HUES6 (cell line): ENCODE data around the gene DLGAP1.

Source experiments
- H3K27ac ChIP-seq: 2 replicates; pipeline ENCODE4 v1.7.0; 2013; ENCODE audit warnings: low read depth, mild to moderate bottlenecking, low read length, inconsistent platforms
- H3K27me3 ChIP-seq: 2 replicates; pipeline ENCODE4 v1.6.1; 2013; ENCODE audit warnings: low read length; ENCODE audit not compliant: control insufficient read depth, insufficient read depth
- H3K36me3 ChIP-seq: 2 replicates; pipeline ENCODE4 v1.6.1; 2013; ENCODE audit warnings: low read length; ENCODE audit not compliant: control insufficient read depth, insufficient read depth
- H3K4me1 ChIP-seq: 2 replicates; pipeline ENCODE4 v1.6.1; 2013; ENCODE audit warnings: low read length; ENCODE audit not compliant: control insufficient read depth, insufficient read depth
- H3K4me3 ChIP-seq: 2 replicates; pipeline ENCODE4 v1.5.1; 2013; ENCODE audit warnings: low read depth, low read length
- H3K9ac ChIP-seq: one replicate; pipeline ENCODE4 v1.6.1; 2013; ENCODE audit warnings: mild to moderate bottlenecking, low read length
- H3K9me3 ChIP-seq: 2 replicates; pipeline ENCODE4 v1.6.1; 2013; ENCODE audit warnings: low read depth, low read length; ENCODE audit not compliant: control insufficient read depth, insufficient read depth

The DLGAP1 gene

GRCh38 chr18:4267641-4268040 is 187.5 kb downstream of the DLGAP1 start:
- Histone ChIP-seq H3K9ac (no peak overlapping the region), H3K9me3 (no peaks in the 10 kb centered on the region), H3K27ac (no peak overlapping the region)

GRCh38 chr18:4264347-4264791 is 190.7 kb downstream of the DLGAP1 start:
- no peaks in the 10 kb centered on the region for H3K36me3 ChIP-seq
- no peaks in the 10 kb centered on the region; the same call in 1 of the 2 replicates for H3K4me1 ChIP-seq
- H3K27me3 ChIP-seq = no peaks in the 10 kb centered on the region
- H3K4me3 ChIP-seq = no peak overlapping the region
- no peak overlapping the region for H3K27ac ChIP-seq
- H3K9me3 ChIP-seq = no peaks in the 10 kb centered on the region
- no peak overlapping the region for H3K9ac ChIP-seq

More at GRCh38 chr18:4267641-4268040, 187.5 kb downstream of the DLGAP1 start:
- Histone ChIP-seq H3K4me1 (no peaks in the 10 kb centered on the region; the same call in 1 of the 2 replicates), H3K27me3 (no peaks in the 10 kb centered on the region), H3K36me3 (no peaks in the 10 kb centered on the region), H3K4me3 (no peak overlapping the region)

GRCh38 chr18:4260107-4260506 is 195.0 kb downstream of the DLGAP1 start:
- Histone ChIP-seq H3K4me1 (peaks cover 7% of the 10 kb centered on the region), H3K9ac (no peak overlapping the region), H3K27ac (no peak overlapping the region), H3K9me3 (no peaks in the 10 kb centered on the region), H3K27me3 (no peaks in the 10 kb centered on the region), H3K4me3 (no peak overlapping the region), H3K36me3 (no peaks in the 10 kb centered on the region)

- Histone ChIP-seq H3K27me3 (no peaks in the 10 kb centered on the region), H3K36me3 (no peaks in the 10 kb centered on the region), H3K4me1 (peaks cover 14% of the 10 kb centered on the region), H3K4me3 (no peak overlapping the region), H3K9me3 (no peaks in the 10 kb centered on the region), H3K27ac (no peak overlapping the region), H3K9ac (no peak overlapping the region)
These were observed 198.2 kb downstream of the DLGAP1 start for GRCh38 chr18:4256766-4257417.

GRCh38 chr18:4254840-4255239 is 200.3 kb downstream of the DLGAP1 start:
- Histone ChIP-seq H3K9me3 (no peaks in the 10 kb centered on the region), H3K27me3 (no peaks in the 10 kb centered on the region), H3K9ac (no peak overlapping the region), H3K4me3 (no peak overlapping the region), H3K4me1 (peaks cover 14% of the 10 kb centered on the region), H3K36me3 (no peaks in the 10 kb centered on the region), H3K27ac (no peak overlapping the region)

- no peaks in the 10 kb centered on the region for H3K27me3 ChIP-seq
- no peak overlapping the region for H3K27ac ChIP-seq
- no peak overlapping the region for H3K4me3 ChIP-seq
- no peaks in the 10 kb centered on the region for H3K36me3 ChIP-seq
- peaks cover 14% of the 10 kb centered on the region for H3K4me1 ChIP-seq
- H3K9ac ChIP-seq = no peak overlapping the region
- no peaks in the 10 kb centered on the region for H3K9me3 ChIP-seq
These were observed 202.3 kb downstream of the DLGAP1 start for GRCh38 chr18:4252829-4253228.

GRCh38 chr18:4251873-4252272 is 203.2 kb downstream of the DLGAP1 start:
- no peaks in the 10 kb centered on the region for H3K36me3 ChIP-seq
- H3K4me3 ChIP-seq = no peak overlapping the region
- H3K9ac ChIP-seq = no peak overlapping the region
- H3K4me1 ChIP-seq = peaks cover 10% of the 10 kb centered on the region
- no peak overlapping the region for H3K27ac ChIP-seq
- H3K9me3 ChIP-seq = no peaks in the 10 kb centered on the region
- H3K27me3 ChIP-seq = no peaks in the 10 kb centered on the region

GRCh38 chr18:4251206-4251605 is 203.9 kb downstream of the DLGAP1 start:
- no peak overlapping the region for H3K9ac ChIP-seq
- peaks cover 7% of the 10 kb centered on the region for H3K4me1 ChIP-seq
- H3K36me3 ChIP-seq = no peaks in the 10 kb centered on the region
- H3K9me3 ChIP-seq = no peaks in the 10 kb centered on the region
- H3K4me3 ChIP-seq = no peak overlapping the region
- H3K27me3 ChIP-seq = no peaks in the 10 kb centered on the region
- H3K27ac ChIP-seq = no peak overlapping the region

- Histone ChIP-seq H3K4me1 (peaks cover 7% of the 10 kb centered on the region), H3K27me3 (no peaks in the 10 kb centered on the region)
These were observed 205.0 kb downstream of the DLGAP1 start for GRCh38 chr18:4250141-4250540.

GRCh38 chr18:4248686-4249085 is 206.4 kb downstream of the DLGAP1 start:
- Histone ChIP-seq H3K36me3 (no peaks in the 10 kb centered on the region), H3K4me3 (no peak overlapping the region), H3K27ac (no peak overlapping the region)

More at GRCh38 chr18:4250141-4250540, 205.0 kb downstream of the DLGAP1 start:
- Histone ChIP-seq H3K36me3 (no peaks in the 10 kb centered on the region), H3K27ac (no peak overlapping the region), H3K9me3 (no peaks in the 10 kb centered on the region), H3K4me3 (no peak overlapping the region), H3K9ac (no peak overlapping the region)

GRCh38 chr18:4246374-4246773 is 208.7 kb downstream of the DLGAP1 start:
- Histone ChIP-seq H3K4me1 (peaks cover 21% of the 10 kb centered on the region), H3K27ac (no peak overlapping the region), H3K9ac (no peak overlapping the region), H3K36me3 (no peaks in the 10 kb centered on the region), H3K9me3 (no peaks in the 10 kb centered on the region), H3K4me3 (no peak overlapping the region), H3K27me3 (no peaks in the 10 kb centered on the region; the same call in 1 of the 2 replicates)

More at GRCh38 chr18:4248686-4249085, 206.4 kb downstream of the DLGAP1 start:
- no peaks in the 10 kb centered on the region for H3K9me3 ChIP-seq
- no peaks in the 10 kb centered on the region; the same call in 1 of the 2 replicates for H3K4me1 ChIP-seq
- no peak overlapping the region for H3K9ac ChIP-seq
- H3K27me3 ChIP-seq = no peaks in the 10 kb centered on the region
